ENCODE data around the gene MT1E. TPM values are rescaled to one million over a fixed set of nuclear protein-coding genes. Genes with fewer than 3 reads are reported as not detected.

Gene MT1E
- total and polyA plus RNA-seq, 2 of the 13 experiments (the other 11 are each of a cell fraction or from before 2014, with no cell fraction given), result 110 to 1,072 TPM

GRCh38 chr16:56657555-56658326 lies 32.2 kb downstream of the MT1E start, which contains the start of gene MT1F (continued):
- TF ChIP-seq MAZ (IDR thresholded peaks at IDR 0.05; ENCODE audit: borderline replicate concordance, low read depth, low read length) (no peak), MAZ (CRISPR knock-in tag; IDR thresholded peaks at IDR 0.05; ENCODE audit: low read depth) (peak; percentile 56), NRL (CRISPR knock-in tag; IDR thresholded peaks at IDR 0.05; ENCODE audit: borderline replicate concordance) (no peak), MAX (IDR thresholded peaks at IDR 0.05) (no peak), ZSCAN21 (CRISPR knock-in tag; IDR thresholded peaks at IDR 0.05; ENCODE audit: borderline replicate concordance) (peak; percentile 56; the same call in 1 of the 2 replicates), HOXA3 (CRISPR knock-in tag; IDR thresholded peaks at IDR 0.05) (peak; percentile 34; the same call in 1 of the 2 replicates), RFXAP (CRISPR knock-in tag; IDR thresholded peaks at IDR 0.05; ENCODE audit: borderline replicate concordance) (peak; percentile 42; the same call in 1 of the 2 replicates), TCF7L2 (IDR thresholded peaks at IDR 0.05; ENCODE audit: low read depth, low read length) (no peak), STAT6 (CRISPR knock-in tag; IDR thresholded peaks at IDR 0.05; ENCODE audit: borderline replicate concordance) (no peak), RBM39 (IDR thresholded peaks at IDR 0.05; ENCODE audit: low read depth, low read length, poor library complexity, severe bottlenecking) (peak; percentile 43), ZNF280D (CRISPR knock-in tag; IDR thresholded peaks at IDR 0.05) (no peak), ZMAT3 (CRISPR knock-in tag; conservative IDR thresholded peaks at IDR 0.05) (peak; percentile 70; the same call in 1 of the 2 replicates), ESRRA (CRISPR knock-in tag; IDR thresholded peaks at IDR 0.05; ENCODE audit: low read depth) (peak; percentile 86; the same call in 1 of the 2 replicates), ZNF253 (CRISPR knock-in tag; IDR thresholded peaks at IDR 0.05; ENCODE audit: borderline replicate concordance) (no peak), ZNF788 (CRISPR knock-in tag; IDR thresholded peaks at IDR 0.05; ENCODE audit: borderline replicate concordance) (peak; percentile 61; the same call in 1 of the 2 replicates), CEBPG (CRISPR knock-in tag; IDR thresholded peaks at IDR 0.05) (peak; percentile 87), RCOR2 (CRISPR knock-in tag; IDR thresholded peaks at IDR 0.05) (0 out of 2 replicates have a peak, but pooled peaks have one; percentile 19), ERF (CRISPR knock-in tag; IDR thresholded peaks at IDR 0.05) (peak; percentile 43; the same call in 1 of the 2 replicates), IRF1 (CRISPR knock-in tag; IDR thresholded peaks at IDR 0.05; ENCODE audit: low read depth) (no peak), TEAD3 (CRISPR knock-in tag; optimal IDR thresholded peaks at IDR 0.05; ENCODE audit: borderline replicate concordance) (peak; percentile 55), PAWR (CRISPR knock-in tag; IDR thresholded peaks at IDR 0.05; ENCODE audit: borderline replicate concordance) (no peak), NFKB2 (CRISPR knock-in tag; IDR thresholded peaks at IDR 0.05; ENCODE audit: borderline replicate concordance) (peak; percentile 37; the same call in 1 of the 2 replicates), WIZ (CRISPR knock-in tag; IDR thresholded peaks at IDR 0.05) (0 out of 2 replicates have a peak, but pooled peaks have one; percentile 41)

All from HepG2 (cell line).